Common myeloid progenitor, CD34-positive (primary cell): ENCODE data around the gene NLGN2.

Experiments used
- CTCF ChIA-PET: fragments of 350-600 bp; sonication (Branson Sonifier 250); formaldehyde crosslinking; loops from one replicate; lab custom pipeline; 2021; ENCODE audit warnings: antibody characterized with exemption; lab: Charles Lee
- POLR2A ChIA-PET: fragments of 350-600 bp; sonication (Branson Sonifier 250); formaldehyde crosslinking; loops from one replicate; lab custom pipeline; 2021; ENCODE audit warnings: antibody characterized with exemption; lab: Charles Lee
- DNase-seq, 3 donors: peaks; one replicate each; pipeline versions ENCODE4 v3.0.0 to v3.0.0-alpha.2; 2013
- H3K27ac ChIP-seq, 2 experiments: 1 replicate in 1 of 2; 2 replicates in 1 of 2; pipeline ENCODE4 v1.7.0; 2013; ENCODE audit warnings: inconsistent platforms in 2 of 2, low read length in 2 of 2, mild to moderate bottlenecking in 2 of 2, low read depth in 1 of 2, moderate library complexity in 1 of 2; ENCODE audit not compliant: severe bottlenecking in 2 of 2, insufficient read depth in 1 of 2, poor library complexity in 1 of 2
- H3K27me3 ChIP-seq, 5 experiments: replicated peaks in 2 of 5; 1 replicate in 3 of 5; 2 replicates in 2 of 5; pipeline versions ENCODE4 v1.6.1 to v1.7.0; 2013; ENCODE audit warnings: low read length in 4 of 5, mild to moderate bottlenecking in 2 of 5, moderate library complexity in 2 of 5, inconsistent platforms in 1 of 5; ENCODE audit not compliant: insufficient read depth in 5 of 5, control insufficient read depth in 4 of 5
- H3K36me3 ChIP-seq, 4 experiments: 1 replicate in 2 of 4; 2 replicates in 2 of 4; pipeline versions ENCODE4 v1.6.1 to v1.7.0; 2013; ENCODE audit warnings: low read length in 3 of 4, control low read depth in 1 of 4, mild to moderate bottlenecking in 1 of 4; ENCODE audit not compliant: control insufficient read depth in 4 of 4, insufficient read depth in 4 of 4
- H3K4me1 ChIP-seq, 4 experiments: 1 replicate in 3 of 4; 2 replicates in 1 of 4; pipeline versions ENCODE4 v1.6.1 to v1.7.1; 2013; ENCODE audit warnings: low read length in 3 of 4, mild to moderate bottlenecking in 3 of 4, control low read depth in 1 of 4, inconsistent platforms in 1 of 4, moderate library complexity in 1 of 4; ENCODE audit not compliant: control insufficient read depth in 4 of 4, insufficient read depth in 4 of 4; ENCODE audit errors: control extremely low read depth in 1 of 4
- H3K4me3 ChIP-seq, 7 experiments: 1 replicate in 4 of 7; 2 replicates in 3 of 7; pipeline versions ENCODE4 v1.5.1 to v1.7.0; 2013; ENCODE audit warnings: mild to moderate bottlenecking in 7 of 7, low read length in 6 of 7, moderate library complexity in 6 of 7, inconsistent platforms in 2 of 7, low read depth in 2 of 7, control low read depth in 1 of 7; ENCODE audit not compliant: insufficient read depth in 4 of 7, control insufficient read depth in 1 of 7; ENCODE audit errors: extremely low read depth in 1 of 7
- H3K9me3 ChIP-seq, 5 experiments: 1 replicate in 4 of 5; 2 replicates in 1 of 5; pipeline versions ENCODE4 v1.6.1 to v1.7.1; 2013; ENCODE audit warnings: low read length in 4 of 5, mild to moderate bottlenecking in 2 of 5, inconsistent platforms in 1 of 5, low read depth in 1 of 5, moderate library complexity in 1 of 5; ENCODE audit not compliant: control insufficient read depth in 4 of 5, insufficient read depth in 2 of 5; ENCODE audit errors: control extremely low read depth in 1 of 5
- whole genome bisulfite sequencing: methylation state at CpG from one replicate; pipeline ENCODE4 v1.1.5; 2013; ENCODE audit not compliant: insufficient coverage; 5-methylcytosine and 5-hydroxymethylcytosine counted together

NLGN2 gene

GRCh38 chr17:7466639-7467341 lies 59.1 kb downstream of the NLGN2 start:
- POLR2A ChIA-PET: interaction anchor here (0.7 to 1.4 kb wide), 5 partner anchors 8 to 20 kb away, joined by 3 to 5 read pairs (median 5); partner anchors contain the start of gene ZBTB4
- WGBS: 82% methylated on average over 14 of the region's 16 CpGs
- CTCF ChIA-PET: interaction anchor here (0.8 to 2.0 kb wide), 9 partner anchors 9 to 111 kb away, joined by 3 to 7 read pairs (median 3); partner anchors contain the start of gene SPEM2
- no peaks in the 10 kb centered on the region for H3K9me3 ChIP-seq
- DNase-seq: no peak
- no peaks in the 10 kb centered on the region for H3K27me3 ChIP-seq
- H3K4me3 ChIP-seq: no peak overlapping the region
- peaks cover 0 to 49% (median 26%) of the 10 kb centered on the region in 4 experiments for H3K36me3 ChIP-seq
- H3K4me1 ChIP-seq: peaks cover 6 to 21% (median 17%) of the 10 kb centered on the region in 4 experiments
- peak overlapping the region; percentile 35 to 49 for H3K27ac ChIP-seq

GRCh38 chr17:7467498-7467897 lies 59.9 kb downstream of the NLGN2 start:
- H3K27ac ChIP-seq: peak overlapping the region; percentile 35 to 49
- H3K36me3 ChIP-seq: peaks cover 0 to 41% (median 22%) of the 10 kb centered on the region in 4 experiments
- H3K4me1 ChIP-seq: peaks cover 6 to 26% (median 20%) of the 10 kb centered on the region in 4 experiments
- no peak overlapping the region for H3K4me3 ChIP-seq
- ChIA-PET POLR2A (interaction anchor here (0.5 to 1.4 kb wide), 4 partner anchors 8 to 81 kb away, joined by 3 to 5 read pairs (median 4); no protein-coding TSS in a partner anchor), CTCF (interaction anchor here (0.7 to 2.0 kb wide), 9 partner anchors 10 to 93 kb away, joined by 3 to 7 read pairs (median 3); partner anchors contain the start of gene SPEM2)
- DNase-seq: no peak
- whole genome bisulfite sequencing: 85% methylated on average over 3 of the region's 3 CpGs
- no peaks in the 10 kb centered on the region for H3K9me3 ChIP-seq
- H3K27me3 ChIP-seq: no peaks in the 10 kb centered on the region

- ChIA-PET POLR2A (interaction anchor here (0.5 to 1.1 kb wide), 2 partner anchors 12 to 82 kb away, joined by 3 to 4 read pairs; partner anchors contain the start of gene ZBTB4), CTCF (interaction anchor here (1.1 to 1.6 kb wide), 4 partner anchors 11 to 27 kb away, joined by 3 to 6 read pairs (median 4); no protein-coding TSS in a partner anchor)
- H3K27me3 ChIP-seq: no peaks in the 10 kb centered on the region
- no peak overlapping the region for H3K27ac ChIP-seq
- no peak overlapping the region for H3K4me3 ChIP-seq
- WGBS: 97% methylated on average over 11 of the region's 11 CpGs
- no peaks in the 10 kb centered on the region for H3K9me3 ChIP-seq
- no peak for DNase-seq
- peaks cover 6 to 26% (median 21%) of the 10 kb centered on the region in 4 experiments for H3K4me1 ChIP-seq
- H3K36me3 ChIP-seq: peaks cover 0 to 34% (median 15%) of the 10 kb centered on the region in 4 experiments
Observed at GRCh38 chr17:7468290-7468689, 60.6 kb downstream of the NLGN2 start.

- DNase-seq: no peak
- CTCF ChIA-PET: interaction anchor here (1.6 kb wide), 1 partner anchor 18 kb away, joined by 6 read pairs; no protein-coding TSS in a partner anchor
Observed at GRCh38 chr17:7468804-7469389, 61.3 kb downstream of the NLGN2 start.

More at GRCh38 chr17:7468804-7469389, 61.3 kb downstream of the NLGN2 start:
- Histone ChIP-seq H3K36me3 (peaks cover 0 to 27% (median 10%) of the 10 kb centered on the region in 4 experiments), H3K9me3 (no peaks in the 10 kb centered on the region), H3K27ac (no peak overlapping the region), H3K4me3 (no peak overlapping the region), H3K27me3 (no peaks in the 10 kb centered on the region), H3K4me1 (peaks cover 6 to 26% (median 21%) of the 10 kb centered on the region in 4 experiments)
- 93% methylated on average over 10 of the region's 12 CpGs for WGBS
- POLR2A ChIA-PET: interaction anchor here (1.1 kb wide), 1 partner anchor 11 kb away, joined by 4 read pairs; the partner anchor contains the start of gene ZBTB4
